GM19351 (cell line): ENCODE measurements around the gene MAL.

Experiments
- ATAC-seq: cut with Tn5 transposase; IDR thresholded peaks from one replicate; pipeline ENCODE4 v1.9.1; 2021; ENCODE audit warnings: mild to moderate bottlenecking, moderate library complexity; ENCODE audit not compliant: unreplicated experiment

MAL gene

DNA sequence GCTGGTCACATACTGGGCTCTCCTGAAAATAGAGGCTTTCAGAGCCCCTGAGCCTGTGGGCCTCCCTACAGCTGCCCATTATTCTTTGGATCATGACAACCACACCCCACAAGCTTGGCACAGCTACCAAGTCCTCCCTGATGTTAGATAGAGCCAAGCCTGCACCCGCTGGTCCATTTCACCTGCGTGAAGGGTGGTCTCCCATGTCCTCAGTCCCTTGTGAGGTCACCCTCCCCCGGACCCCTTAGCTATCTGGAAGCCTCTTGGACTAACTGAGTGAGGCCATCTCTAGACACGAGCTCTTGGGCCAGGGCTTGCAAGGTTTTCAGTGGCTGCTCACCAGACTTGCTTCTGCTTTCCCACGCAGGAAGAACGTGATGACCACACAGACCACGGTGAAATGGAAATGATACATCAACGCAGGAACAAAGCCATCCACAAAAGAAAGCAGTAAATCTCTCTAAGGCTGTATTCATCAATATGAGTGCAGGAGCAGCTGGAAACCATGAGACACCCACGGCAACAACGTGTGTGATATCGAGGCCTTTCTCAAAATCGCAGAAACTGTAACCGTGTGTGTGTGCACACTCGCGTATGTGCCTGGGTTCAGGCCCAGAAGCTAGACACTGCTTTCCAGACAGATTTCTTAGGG, 10.1 kb upstream of the MAL start:
- no peak for ATAC-seq

DNA sequence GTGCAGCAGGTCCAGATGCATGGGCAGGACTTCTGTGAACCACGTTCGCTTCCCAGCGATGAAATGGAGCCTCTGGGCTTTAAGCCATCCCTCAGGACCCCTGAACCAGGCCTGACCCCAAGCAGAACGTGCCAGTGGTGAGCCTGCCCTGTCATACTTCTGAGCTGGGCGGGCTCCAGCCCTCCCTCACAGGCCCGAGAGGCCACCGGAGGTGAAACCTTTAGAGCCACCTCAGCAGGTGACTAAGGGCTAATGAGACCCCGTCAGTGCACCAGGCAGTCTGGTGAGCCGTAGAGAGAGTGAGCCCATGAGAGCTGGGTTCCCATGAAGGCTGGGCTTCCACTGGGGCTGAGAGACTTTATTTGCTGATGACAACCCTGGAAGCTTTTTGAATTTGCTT, 8.9 kb upstream of the MAL start:
- ATAC-seq, result no peak

GRCh38 chr2:95017071-95017501, 8.4 kb upstream of the MAL start:
- no peak for ATAC-seq

DNA sequence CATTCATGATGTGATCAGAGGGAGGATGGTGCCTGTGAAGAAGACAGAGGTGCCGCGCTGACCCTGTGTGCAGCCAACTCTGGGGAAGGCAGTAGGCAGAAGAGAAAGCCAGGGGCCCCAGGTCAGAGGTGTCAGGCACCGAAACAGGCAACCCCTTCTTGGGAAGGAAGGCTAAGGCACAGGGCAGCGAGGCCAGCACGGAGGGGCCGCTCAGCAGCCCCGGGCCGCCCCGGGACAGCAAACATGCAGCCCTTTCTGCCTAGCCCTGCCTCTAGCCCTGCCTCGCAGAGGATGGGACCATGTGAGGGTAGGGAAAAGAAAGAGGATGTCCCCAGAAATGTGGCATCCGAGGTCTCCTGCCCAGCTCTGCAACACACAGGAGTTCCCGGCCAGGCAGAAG, 7.7 kb upstream of the MAL start:
- ATAC-seq, result no peak

- ATAC-seq, result no peak
Measured at GRCh38 chr2:95018301-95018700, 7.2 kb upstream of the MAL start.

DNA sequence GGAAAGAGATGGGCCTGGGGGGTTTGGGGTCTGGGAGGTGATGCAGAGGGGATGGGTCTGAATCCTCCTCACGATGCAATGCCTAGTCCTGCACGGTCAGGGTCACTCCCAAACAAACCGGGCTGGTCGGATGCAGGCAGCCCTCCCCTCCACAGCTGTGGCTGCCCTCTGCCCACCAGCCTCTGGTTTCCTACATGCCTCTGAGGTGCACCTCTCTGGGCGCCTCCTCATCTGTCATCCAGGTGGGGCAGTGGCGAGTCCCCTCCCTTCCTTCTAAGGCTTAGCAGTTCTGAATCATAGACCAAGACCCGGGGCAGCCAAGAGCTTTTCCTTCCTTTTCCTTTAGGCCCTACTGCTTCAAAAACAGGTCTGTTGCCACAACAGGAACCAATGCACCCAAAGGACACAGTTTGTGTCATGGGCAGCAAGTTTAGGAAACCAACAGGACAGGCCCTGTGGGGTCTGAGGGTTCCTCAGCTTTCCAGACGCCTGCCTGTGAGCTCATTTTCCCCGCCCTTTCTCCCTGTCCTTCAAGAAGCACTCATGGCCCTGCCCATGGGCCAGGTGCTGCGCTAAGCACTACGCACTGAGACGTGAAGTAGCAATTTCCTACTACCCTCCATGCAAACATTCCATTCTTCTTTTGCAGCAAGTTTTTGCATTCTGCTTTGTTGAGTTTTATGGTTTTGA, 6.5 kb upstream of the MAL start:
- ATAC-seq, result no peak

- no peak for ATAC-seq
Measured at GRCh38 chr2:95019572-95019971, 5.9 kb upstream of the MAL start.

DNA sequence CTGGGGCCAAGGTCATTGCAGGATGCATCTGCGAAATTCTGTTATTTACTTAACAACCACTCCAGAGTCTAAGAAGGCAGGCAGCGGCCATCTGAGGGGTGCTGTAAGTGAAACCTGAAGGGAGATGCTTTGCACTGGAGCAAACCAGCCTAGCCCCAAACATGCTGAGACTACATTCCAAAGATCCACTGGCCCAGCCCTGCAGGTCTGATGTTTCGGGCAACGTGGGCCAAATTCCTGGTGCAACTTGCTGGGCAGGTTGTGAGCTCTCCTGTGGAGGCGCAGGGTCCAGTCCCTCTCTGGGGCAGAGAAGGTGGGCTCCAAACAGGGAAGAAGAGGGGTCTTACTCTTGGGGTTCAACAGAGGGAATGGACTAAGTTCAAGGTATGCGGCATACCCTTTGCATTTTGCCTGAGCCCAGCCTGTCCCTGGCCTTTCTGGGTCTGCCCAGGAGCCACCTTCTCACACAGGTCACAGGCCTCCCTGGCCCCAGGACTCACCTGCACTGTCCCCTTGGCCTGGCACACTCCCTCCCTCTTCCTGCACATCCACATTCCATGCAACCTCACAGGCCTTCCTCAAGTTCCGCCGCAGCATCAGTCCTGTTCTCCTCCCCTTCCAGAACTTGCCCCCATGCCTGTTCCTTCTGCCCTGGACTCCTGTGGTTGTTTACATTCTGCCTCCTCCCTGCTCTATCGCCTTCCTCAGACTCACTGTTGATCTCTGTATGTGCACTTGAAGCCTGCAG, 5.1 kb upstream of the MAL start:
- no peak for ATAC-seq

- no peak for ATAC-seq
Measured at GRCh38 chr2:95021023-95021416, 4.5 kb upstream of the MAL start.

GRCh38 chr2:95021847-95022246, 3.7 kb upstream of the MAL start:
- ATAC-seq, result no peak

DNA sequence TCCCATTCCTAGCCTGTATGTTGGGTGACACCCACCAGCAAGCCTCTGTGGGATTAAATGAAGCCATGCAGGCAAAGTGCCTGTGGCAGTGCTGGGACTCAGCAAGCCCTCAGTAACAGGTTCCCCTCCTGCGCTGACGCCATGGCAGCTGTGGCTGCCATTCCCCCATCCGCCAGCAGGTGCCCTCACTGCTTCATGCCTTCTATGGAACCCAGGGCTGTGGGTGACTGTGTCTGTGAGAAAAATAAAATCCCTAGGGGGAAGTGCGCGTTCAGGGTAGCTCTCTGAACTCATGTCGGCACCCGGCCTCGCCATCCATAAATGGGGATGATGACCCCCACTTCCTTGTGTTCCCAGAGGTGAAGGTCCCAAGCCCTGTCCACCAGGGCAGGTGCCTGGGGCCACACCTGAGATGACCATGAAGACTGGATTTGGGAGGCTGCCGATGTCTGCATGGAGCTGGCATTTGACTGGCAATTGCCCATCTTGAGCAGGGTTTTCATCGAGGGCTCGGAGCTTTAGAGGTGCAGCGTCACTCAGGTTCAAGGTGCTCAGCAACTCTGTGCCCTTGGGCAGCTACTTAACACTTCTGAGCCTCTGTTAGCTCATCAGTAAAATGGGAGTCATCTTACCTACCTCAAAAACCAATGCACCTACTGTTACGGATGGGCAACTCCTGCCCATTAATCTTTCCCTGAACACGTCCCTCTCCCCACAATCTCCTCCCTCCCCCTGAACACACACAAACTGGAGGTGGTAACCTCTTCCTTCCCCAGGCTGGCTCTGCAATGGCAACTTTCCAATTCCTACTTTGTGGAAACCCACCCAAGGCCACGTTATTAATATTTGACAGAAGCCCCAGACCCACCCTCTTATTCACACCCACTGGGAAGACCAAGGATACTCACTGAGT, 2.9 kb upstream of the MAL start:
- peak; percentile 88 for ATAC-seq

DNA sequence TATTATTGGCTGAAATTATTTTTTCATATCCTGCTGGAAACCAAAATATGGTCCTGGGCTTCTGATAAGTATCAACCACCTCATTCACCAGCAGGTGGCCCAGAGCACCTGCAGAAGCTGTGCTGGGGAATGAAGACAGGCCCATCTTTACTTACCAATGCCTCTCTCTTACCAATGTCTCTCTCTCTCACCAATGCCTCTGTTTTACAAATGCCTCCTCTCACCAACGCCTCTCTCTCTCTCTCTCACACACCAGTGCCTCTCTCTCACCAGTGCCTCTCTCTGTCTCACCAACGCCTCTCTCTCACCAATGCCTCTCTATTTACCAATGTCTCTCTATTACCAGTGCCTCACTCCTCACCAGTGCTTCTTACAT, 2.3 kb upstream of the MAL start:
- peak; percentile 49 for ATAC-seq

GRCh38 chr2:95024371-95024770, 1.1 kb upstream of the MAL start:
- ATAC-seq, result no peak

GRCh38 chr2:95024960-95025405, 525 bp upstream of the MAL start:
- ATAC-seq, result no peak

- no peak for ATAC-seq
Measured at GRCh38 chr2:95026471-95027368, 1.2 kb downstream of the MAL start.

DNA sequence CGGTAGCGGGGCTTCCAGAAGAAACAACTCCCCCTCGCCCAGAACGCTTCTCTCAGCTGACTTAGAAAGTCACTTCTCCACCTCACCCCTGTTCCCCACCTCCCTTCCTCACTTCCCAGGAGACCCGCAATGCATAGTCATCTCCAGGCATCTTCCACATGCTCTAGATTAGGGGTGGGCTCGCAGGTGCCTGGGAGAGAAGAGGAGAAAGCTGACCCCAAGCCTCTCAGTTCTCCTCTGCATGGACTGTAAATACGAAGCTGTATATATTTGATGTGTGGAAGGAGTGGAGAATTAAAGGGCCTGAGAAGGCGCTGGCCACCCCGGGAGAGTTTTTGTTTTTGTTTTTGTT, 1.8 kb downstream of the MAL start:
- ATAC-seq, result no peak

GRCh38 chr2:95029898-95030341, 4.4 kb downstream of the MAL start:
- ATAC-seq, result no peak

DNA sequence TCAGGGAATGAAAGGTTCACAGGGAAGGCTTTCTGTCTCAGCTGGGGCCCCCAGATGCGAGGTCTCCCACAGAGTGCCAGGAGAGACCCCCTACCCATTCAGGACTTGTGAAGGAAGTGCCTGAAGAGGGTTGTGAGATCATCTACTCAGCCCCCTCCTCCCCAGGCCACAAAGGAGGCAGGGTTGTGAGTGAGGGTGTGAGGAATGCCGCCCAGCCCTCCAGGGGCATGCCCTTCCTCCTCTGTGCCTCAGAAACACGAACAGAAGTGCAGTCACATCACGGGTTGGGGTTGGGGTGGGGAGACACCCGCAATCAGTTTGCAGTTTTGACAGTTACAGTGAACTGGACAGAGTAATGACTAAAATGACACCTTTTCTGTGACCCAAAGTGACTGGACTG, 5.0 kb downstream of the MAL start:
- ATAC-seq, result no peak

- no peak for ATAC-seq
Measured at GRCh38 chr2:95031076-95031725, 5.7 kb downstream of the MAL start.

DNA sequence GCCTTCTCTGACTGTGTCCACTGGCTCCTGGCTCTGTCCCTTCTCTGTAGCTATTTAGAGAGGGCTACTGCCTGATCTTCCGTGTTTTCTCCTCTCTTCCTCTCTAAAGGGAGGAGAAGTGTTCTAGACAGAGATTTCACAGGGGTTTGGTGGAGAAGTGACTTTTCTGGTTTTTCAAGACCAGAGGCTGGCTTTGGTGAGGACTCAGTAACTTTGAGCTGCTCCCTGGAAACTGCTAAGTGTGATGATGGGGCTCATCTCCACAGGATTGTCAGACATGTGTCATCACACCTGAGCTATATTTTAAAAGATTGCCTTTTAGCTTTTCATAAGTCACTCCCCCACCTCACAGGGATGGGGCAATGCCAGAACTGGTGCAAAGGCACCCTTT, 6.2 kb downstream of the MAL start:
- ATAC-seq, result no peak
